Transverse colon (tissue), 4 donors: ENCODE results near the gene CR1L.

Experiments
- CTCF ChIP-seq, 5 experiments: fragments of 200-600 bp in 3 of 5; fragments of 450-650 bp in 2 of 5; sonication (generic) in 3 of 5; IDR thresholded peaks; 1 replicate in 2 of 5; 2 replicates in 3 of 5; pipeline ENCODE4 v1.5.1; 2016 to 2017; ENCODE audit warnings: antibody characterized with exemption in 5 of 5, inconsistent platforms in 3 of 5, mild to moderate bottlenecking in 2 of 5, moderate library complexity in 1 of 5
- EP300 ChIP-seq: sonication (generic); formaldehyde crosslinking; IDR thresholded peaks from one replicate; pipeline ENCODE4 v1.6.1; 2017; ENCODE audit warnings: antibody characterized with exemption, low read depth
- POLR2A ChIP-seq: fragments of 450-650 bp; IDR thresholded peaks from one replicate; pipeline ENCODE4 v1.6.1; 2016; ENCODE audit warnings: antibody characterized with exemption, mild to moderate bottlenecking, moderate library complexity
- POLR2AphosphoS5 ChIP-seq, 3 donors: sonication (generic); formaldehyde crosslinking; IDR thresholded peaks; one replicate each; pipeline ENCODE4 v1.6.1; 2016; ENCODE audit warnings: antibody characterized with exemption in 3 of 3

- TF ChIP-seq CTCF (IDR thresholded peaks at IDR 0.05) (no peak), EP300 (no peak), POLR2A (no peak), POLR2AphosphoS5 (IDR thresholded peaks at IDR 0.05) (no peak)
Observed at GRCh38 chr1:207747627-207748492, 102.9 kb downstream of the CR1L start.
